H1 (cell line): ENCODE measurements around the gene SNX2. TPM values are rescaled to one million over a fixed set of nuclear protein-coding genes. Genes with fewer than 3 reads are reported as not detected.

Experiments used
- CHD1 ChIP-seq: IDR thresholded peaks from 2 replicates; pipeline ENCODE4 v1.6.1; 2012; ENCODE audit warnings: low read depth, low read length, improper control_type of control experiment
- POLR2AphosphoS5 ChIP-seq: IDR thresholded peaks from 2 replicates; pipeline ENCODE4 v1.6.1; 2011; ENCODE audit warnings: low read depth, low read length
- RAD21 ChIP-seq, 2 experiments: IDR thresholded peaks in 1 of 2; conservative IDR thresholded peaks in 1 of 2; 2 replicates each; pipeline ENCODE4 v1.6.1; 2011; ENCODE audit warnings: low read depth in 2 of 2, low read length in 2 of 2, improper control_type of control experiment in 1 of 2, inconsistent platforms in 1 of 2, mild to moderate bottlenecking in 1 of 2, moderate library complexity in 1 of 2
- SIN3A ChIP-seq, 2 experiments: IDR thresholded peaks in 1 of 2; conservative IDR thresholded peaks in 1 of 2; 2 replicates each; pipeline ENCODE4 v1.6.1; 2011 to 2012; ENCODE audit warnings: low read length in 2 of 2, improper control_type of control experiment in 1 of 2, low read depth in 1 of 2, mild to moderate bottlenecking in 1 of 2
- SIRT6 ChIP-seq: IDR thresholded peaks from one replicate; pipeline ENCODE4 v1.7.1; 2012; ENCODE audit warnings: low read length, inconsistent platforms
- SP4 ChIP-seq: IDR thresholded peaks from 2 replicates; pipeline ENCODE4 v1.6.1; 2012; ENCODE audit warnings: low read length, inconsistent platforms
- polyA plus RNA-seq, 7 experiments: library from polyadenylated mRNA; depleted of rRNA in 3 of 7; stranded (reverse) in 5 of 7; unstranded in 2 of 7; fragments of >200 nt in 5 of 7; fragments of 200-250 nt in 2 of 7; gene quantifications; 1 replicate in 5 of 7; 2 replicates in 1 of 7; 4 replicates in 1 of 7; pipeline versions ENCODE4 v1.2.1 to v1.2.3, GENCODE V29; 2011 to 2013; ENCODE audit warnings: missing spikeins in 2 of 7, mixed read lengths in 2 of 7
- total RNA-seq: library from RNA; stranded (reverse); fragmentation: NEBNext Ultra II Directional; extraction: Animal tissue kit (Norgen Biotek cat#: 25700); gene quantifications from 2 replicates; pipeline ENCODE4 v1.2.1, GENCODE V29; 2021
- TF ChIP-seq, protein P1 (sequence below): IDR thresholded peaks from 2 replicates; pipeline ENCODE4 v1.6.1; 2011; ENCODE audit warnings: low read depth, mild to moderate bottlenecking, low read length; ENCODE audit not compliant: insufficient read depth

SNX2 gene
- total and polyA plus RNA-seq, 2 of the 8 experiments (the other 6 are each of a cell fraction or from before 2014, with no cell fraction given) = 51.0 to 61.2 TPM

DNA sequence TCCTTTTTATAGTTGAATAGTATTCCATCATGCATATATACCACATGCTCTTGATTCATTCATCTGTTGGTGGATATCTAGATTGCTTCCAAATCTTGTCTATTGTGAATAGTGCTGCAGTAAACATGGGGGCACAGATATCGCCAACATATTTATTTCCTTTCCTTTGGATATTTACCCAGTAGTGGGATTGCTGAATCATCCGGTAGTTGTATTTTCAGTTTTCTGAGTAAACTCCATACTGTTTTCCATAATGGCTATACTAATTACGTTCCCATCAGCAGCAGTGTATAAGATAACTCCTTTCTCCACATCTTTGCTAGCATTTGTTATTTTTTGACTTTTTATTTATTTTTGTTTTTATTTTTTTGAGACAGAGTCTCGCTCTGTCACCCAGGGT lies 3.3 kb downstream of the SNX2 start (continued):
- TF ChIP-seq, protein P1, sequence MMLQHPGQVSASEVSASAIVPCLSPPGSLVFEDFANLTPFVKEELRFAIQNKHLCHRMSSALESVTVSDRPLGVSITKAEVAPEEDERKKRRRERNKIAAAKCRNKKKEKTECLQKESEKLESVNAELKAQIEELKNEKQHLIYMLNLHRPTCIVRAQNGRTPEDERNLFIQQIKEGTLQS = no peak
- TF ChIP-seq SIRT6 = no peak
- TF ChIP-seq CHD1 = no peak
- no peak for TF ChIP-seq SIN3A (conservative IDR thresholded peaks at IDR 0.05 in 1 of 2, IDR thresholded peaks at IDR 0.05 in 1 of 2; ENCODE audit: low read depth in 1 of 2, low read length in 2 of 2)
- TF ChIP-seq RAD21 (IDR thresholded peaks at IDR 0.05 in 1 of 2, conservative IDR thresholded peaks at IDR 0.05 in 1 of 2; ENCODE audit: low read depth in 2 of 2, low read length in 2 of 2) = no peak
- TF ChIP-seq POLR2AphosphoS5 = no peak
- no peak for TF ChIP-seq SP4
